ENCODE measurements around the gene FIGLA.

- TF ChIP-seq CTCF (IDR thresholded peaks at IDR 0.05) (no peak), POLR2AphosphoS5 (IDR thresholded peaks at IDR 0.05) (no peak)
Observed at GRCh38 chr2:70817284-70817954, 27.0 kb upstream of the FIGLA start.

Measured in prostate gland (tissue), 2 donors.